ENCODE results near the gene MRPL22. TPM values are rescaled to one million over a fixed set of nuclear protein-coding genes. Genes with fewer than 3 reads are reported as not detected.

Gene MRPL22
- total RNA-seq, 1 experiment from 2014 or later, result 77.2 TPM

DNA sequence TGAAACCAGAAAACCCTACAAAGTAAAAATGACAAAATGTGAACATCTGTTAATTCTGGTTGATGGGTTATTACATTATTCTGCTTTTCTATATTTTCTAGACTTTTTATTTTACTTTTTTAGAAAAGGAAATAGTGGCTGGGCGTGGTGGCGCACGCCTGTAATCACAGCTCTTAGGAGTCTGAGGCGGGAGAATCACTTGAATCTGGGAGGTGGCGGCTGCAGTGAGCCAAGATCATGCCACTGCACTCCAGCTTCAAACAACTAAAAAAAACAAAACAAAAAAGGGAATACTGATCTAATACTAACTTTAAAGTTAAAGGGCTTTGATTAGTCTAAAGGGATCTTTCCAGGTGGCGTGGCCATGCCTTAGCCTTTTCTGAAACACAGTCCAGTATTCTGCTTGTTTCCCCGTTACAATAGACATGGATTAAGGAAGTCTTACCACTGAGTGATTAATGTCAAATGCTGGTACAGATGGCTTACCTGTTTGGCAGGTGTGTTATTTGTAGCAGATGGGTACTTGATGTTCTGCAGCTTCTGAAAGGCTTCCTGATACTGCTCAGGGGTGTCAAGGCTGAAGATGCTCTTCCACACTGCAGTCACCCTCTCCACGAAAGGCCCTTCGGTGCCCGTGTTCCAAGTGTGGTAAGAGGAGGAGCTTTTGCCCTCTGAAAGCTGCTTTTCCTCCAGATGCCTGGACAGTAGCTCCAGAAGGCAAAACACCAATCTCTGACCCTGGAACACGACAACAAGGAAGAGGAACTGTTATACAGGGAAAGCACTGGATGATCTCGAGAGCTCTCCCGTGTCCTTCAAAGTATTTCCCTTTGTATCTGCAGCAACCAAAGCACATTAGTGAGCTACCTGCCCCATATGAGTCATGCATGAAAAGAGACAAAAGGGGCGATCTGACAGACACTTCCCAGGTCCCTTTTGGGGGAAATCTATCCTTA, 45.0 kb upstream of the MRPL22 start:
- peak overlapping the region in 2 of 3 experiments; percentile 19 to 24; a peak in 1 of 7 replicates for H3K27ac Mint-ChIP-seq
- TF ChIP-seq, protein P1, sequence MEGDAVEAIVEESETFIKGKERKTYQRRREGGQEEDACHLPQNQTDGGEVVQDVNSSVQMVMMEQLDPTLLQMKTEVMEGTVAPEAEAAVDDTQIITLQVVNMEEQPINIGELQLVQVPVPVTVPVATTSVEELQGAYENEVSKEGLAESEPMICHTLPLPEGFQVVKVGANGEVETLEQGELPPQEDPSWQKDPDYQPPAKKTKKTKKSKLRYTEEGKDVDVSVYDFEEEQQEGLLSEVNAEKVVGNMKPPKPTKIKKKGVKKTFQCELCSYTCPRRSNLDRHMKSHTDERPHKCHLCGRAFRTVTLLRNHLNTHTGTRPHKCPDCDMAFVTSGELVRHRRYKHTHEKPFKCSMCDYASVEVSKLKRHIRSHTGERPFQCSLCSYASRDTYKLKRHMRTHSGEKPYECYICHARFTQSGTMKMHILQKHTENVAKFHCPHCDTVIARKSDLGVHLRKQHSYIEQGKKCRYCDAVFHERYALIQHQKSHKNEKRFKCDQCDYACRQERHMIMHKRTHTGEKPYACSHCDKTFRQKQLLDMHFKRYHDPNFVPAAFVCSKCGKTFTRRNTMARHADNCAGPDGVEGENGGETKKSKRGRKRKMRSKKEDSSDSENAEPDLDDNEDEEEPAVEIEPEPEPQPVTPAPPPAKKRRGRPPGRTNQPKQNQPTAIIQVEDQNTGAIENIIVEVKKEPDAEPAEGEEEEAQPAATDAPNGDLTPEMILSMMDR (conservative IDR thresholded peaks at IDR 0.05), result no peak
- H3K27ac ChIP-seq (ENCODE audit: insufficient read length, low read depth, low read length), result no peak overlapping the region
- H4K8ac ChIP-seq (replicated peaks; ENCODE audit: insufficient read length, low read depth, low read length), result no peak overlapping the region
- DNase-seq, result no peak
- H2BK20ac ChIP-seq (ENCODE audit: low read depth, low read length, poor library complexity, severe bottlenecking), result no peak overlapping the region
- WGBS (ENCODE audit: extremely low coverage, insufficient read length, low lambda C conversion rate), result no CpG with 5 or more reads among the region's 14 CpGs
- peaks cover 52 to 92% (median 90%) of the 10 kb centered on the region in 3 experiments; a peak in 6 of 7 replicates for H3K36me3 Mint-ChIP-seq (ENCODE audit: insufficient read depth in 1 of 3, low read depth in 3 of 3)
- no peaks in the 10 kb centered on the region for H3K23me2 ChIP-seq (ENCODE audit: insufficient read length, low read depth, low read length, poor library complexity, severe bottlenecking)
- no peak overlapping the region for H2BK5ac ChIP-seq (ENCODE audit: insufficient read length, low read length)
- H3K14ac ChIP-seq (ENCODE audit: insufficient read depth, low read length), result no peak overlapping the region
- no peak overlapping the region for H3T11ph ChIP-seq (ENCODE audit: low read length)
- no peaks in the 10 kb centered on the region for H3K79me2 ChIP-seq (ENCODE audit: insufficient read depth, low read length)
- H3K4ac ChIP-seq (ENCODE audit: low read depth, low read length), result no peak overlapping the region
- H3K4me2 ChIP-seq (ENCODE audit: insufficient read depth, insufficient read length, low read length), result no peak overlapping the region
- H3K56ac ChIP-seq (ENCODE audit: insufficient read length, low read depth, low read length), result no peak overlapping the region
- H3K4me3 Mint-ChIP-seq, result no peak overlapping the region
- H3K18ac ChIP-seq (ENCODE audit: insufficient read length, low read depth, low read length), result no peak overlapping the region
- H3K4me1 Mint-ChIP-seq, result no peaks in the 10 kb centered on the region
- H3K4me1 ChIP-seq (ENCODE audit: insufficient read depth, low read length), result no peaks in the 10 kb centered on the region
- H2BK15ac ChIP-seq (ENCODE audit: low read depth, low read length), result no peak overlapping the region
- H3K9me3 Mint-ChIP-seq, result no peaks in the 10 kb centered on the region
- H3K79me1 ChIP-seq (ENCODE audit: insufficient read depth, low read depth, low read length, poor library complexity, severe bottlenecking), result no peaks in the 10 kb centered on the region
- no peak overlapping the region for H4K91ac ChIP-seq (ENCODE audit: insufficient read length, low read depth, low read length)
- no peaks in the 10 kb centered on the region for H3K27me3 Mint-ChIP-seq (ENCODE audit: low read depth)
- H2BK12ac ChIP-seq (ENCODE audit: insufficient read length, low read depth, low read length), result no peak overlapping the region
- no peak overlapping the region for H2AFZ ChIP-seq (ENCODE audit: low read length)
- no peak overlapping the region for H2BK120ac ChIP-seq (ENCODE audit: low read depth, low read length, poor library complexity, severe bottlenecking)
- H4K5ac ChIP-seq (ENCODE audit: insufficient read length, low read depth, low read length), result no peak overlapping the region
- no peak overlapping the region for H2AK5ac ChIP-seq (ENCODE audit: insufficient read length, low read length)
- H3K27me3 ChIP-seq (ENCODE audit: insufficient read depth, low read length), result no peaks in the 10 kb centered on the region
- no peak overlapping the region for H3K9ac ChIP-seq (ENCODE audit: extremely low read depth, insufficient read length, low read length)
- H4K20me1 ChIP-seq (ENCODE audit: control insufficient read depth, insufficient read depth, insufficient read length), result no peaks in the 10 kb centered on the region
- no peaks in the 10 kb centered on the region for H3K9me3 ChIP-seq (ENCODE audit: control insufficient read depth, low read depth, low read length)
- no peak overlapping the region for H3K23ac ChIP-seq (ENCODE audit: insufficient read length, low read depth, low read length)
